GM12878 (cell line): ENCODE results near the gene GCNT3. TPM values are rescaled to one million over a fixed set of nuclear protein-coding genes. Genes with fewer than 3 reads are reported as not detected.

Source experiments
- BMI1 ChIP-seq: fragments of 450-650 bp; IDR thresholded peaks from 2 replicates; pipeline ENCODE4 v1.6.1; 2016; ENCODE audit warnings: mild to moderate bottlenecking, moderate library complexity, borderline replicate concordance
- CHD4 ChIP-seq: fragments of 200-600 bp; sonication (generic); IDR thresholded peaks from 2 replicates; pipeline ENCODE4 v1.6.1; 2016; ENCODE audit warnings: mild to moderate bottlenecking
- CREB1 ChIP-seq: IDR thresholded peaks from 2 replicates; pipeline ENCODE4 v1.6.1; 2012; ENCODE audit warnings: low read depth, mild to moderate bottlenecking, inconsistent platforms
- CUX1 ChIP-seq: IDR thresholded peaks from 2 replicates; pipeline ENCODE4 v1.6.1; 2012; ENCODE audit warnings: improper control_type of control experiment, low read depth, low read length; ENCODE audit not compliant: insufficient replicate concordance
- HDAC6 ChIP-seq: fragments of 200-600 bp; sonication (generic); IDR thresholded peaks from one replicate; pipeline ENCODE4 v1.8.0; 2017; ENCODE audit warnings: antibody characterized with exemption; ENCODE audit not compliant: unreplicated experiment
- KAT2A ChIP-seq: conservative IDR thresholded peaks from 2 replicates; pipeline ENCODE4 v1.6.1; 2011; ENCODE audit warnings: low read depth, low read length; ENCODE audit not compliant: control insufficient read depth
- MTA3 ChIP-seq: IDR thresholded peaks from 2 replicates; pipeline ENCODE4 v1.6.1; 2012; ENCODE audit warnings: low read length, inconsistent platforms, borderline replicate concordance
- NFXL1 ChIP-seq: fragments of 450-650 bp; IDR thresholded peaks from 2 replicates; pipeline ENCODE4 v1.6.1; 2017; ENCODE audit warnings: antibody characterized with exemption, mild to moderate bottlenecking, borderline replicate concordance
- POU2F2 ChIP-seq: IDR thresholded peaks from 3 replicates; pipeline ENCODE4 v1.6.1; 2011; ENCODE audit warnings: low read depth, mild to moderate bottlenecking, low read length, borderline replicate concordance
- RB1 ChIP-seq: fragments of 450-650 bp; formaldehyde crosslinking; IDR thresholded peaks from 2 replicates; pipeline ENCODE4 v1.6.1; 2017; ENCODE audit warnings: mild to moderate bottlenecking, borderline replicate concordance
- SMAD1 ChIP-seq: fragments of 450-650 bp; IDR thresholded peaks from 2 replicates; pipeline ENCODE4 v1.6.1; 2018; ENCODE audit warnings: mild to moderate bottlenecking, low read depth; ENCODE audit not compliant: partially characterized antibody
- TARDBP ChIP-seq: IDR thresholded peaks from 2 replicates; pipeline ENCODE4 v1.6.1; 2016; ENCODE audit warnings: borderline replicate concordance
- ZNF24 ChIP-seq: fragments of 450-650 bp; IDR thresholded peaks from 2 replicates; pipeline ENCODE4 v1.6.1; 2017; ENCODE audit warnings: antibody characterized with exemption, mild to moderate bottlenecking
- ZNF384 ChIP-seq: IDR thresholded peaks from 2 replicates; pipeline ENCODE4 v1.6.1; 2012; ENCODE audit warnings: low read depth, mild to moderate bottlenecking, low read length, improper control_type of control experiment, borderline replicate concordance
- ZNF687 ChIP-seq: fragments of 450-650 bp; IDR thresholded peaks from 2 replicates; pipeline ENCODE4 v1.6.1; 2017; ENCODE audit warnings: mild to moderate bottlenecking, moderate library complexity
- ZSCAN29 ChIP-seq: fragments of 450-650 bp; IDR thresholded peaks from 2 replicates; pipeline ENCODE4 v1.6.1; 2017; ENCODE audit warnings: mild to moderate bottlenecking, moderate library complexity
- polyA plus RNA-seq, 11 experiments: library from polyadenylated mRNA; depleted of rRNA in 4 of 11; unstranded in 6 of 11; stranded (reverse) in 5 of 11; fragments of >200 nt; fragmentation: Nextera tagmentation in 4 of 11; fragmentation: Illumina TruSeq in 1 of 11; extraction: Ambion mirVana in 4 of 11; extraction: Trizol in 1 of 11; gene quantifications; 1 replicate in 1 of 11; 2 replicates in 10 of 11; pipeline versions ENCODE4 v1.2.1 to v1.2.3, GENCODE V29; 2011 to 2016; ENCODE audit warnings: inconsistent platforms in 2 of 11, missing spikeins in 2 of 11, low read depth in 1 of 11
- total RNA-seq, 4 experiments: library from RNA; depleted of rRNA in 3 of 4; stranded (reverse); fragments of >200 nt in 3 of 4; fragmentation: Illumina TruSeq in 1 of 4; extraction: Trizol in 1 of 4; gene quantifications; 2 replicates each; pipeline versions ENCODE4 v1.2.1 to v1.2.3, GENCODE V29; 2013 to 2021
- TF ChIP-seq, protein P1 (sequence below), 3 experiments: IDR thresholded peaks in 2 of 3; conservative IDR thresholded peaks in 1 of 3; 2 replicates each; pipeline ENCODE4 v1.5.1; 2011; ENCODE audit warnings: low read depth in 3 of 3, low read length in 3 of 3, mild to moderate bottlenecking in 3 of 3, control low read depth in 2 of 3, moderate library complexity in 2 of 3, inconsistent platforms in 1 of 3, mixed read lengths in 1 of 3; ENCODE audit not compliant: control insufficient read depth in 2 of 3, insufficient read depth in 1 of 3; ENCODE audit errors: extremely low read depth in 1 of 3
- TF ChIP-seq, protein P2 (sequence below): IDR thresholded peaks from 2 replicates; pipeline ENCODE4 v1.6.1; 2011; ENCODE audit warnings: low read depth, mild to moderate bottlenecking, low read length, moderate library complexity, borderline replicate concordance; ENCODE audit errors: extremely low read depth

GCNT3 gene
- total and polyA plus RNA-seq, 10 of the 15 experiments (the other 5 are each of a cell fraction or from before 2014, with no cell fraction given), result 0.03 to 0.53 (median 0.25) TPM; not detected in 2

DNA sequence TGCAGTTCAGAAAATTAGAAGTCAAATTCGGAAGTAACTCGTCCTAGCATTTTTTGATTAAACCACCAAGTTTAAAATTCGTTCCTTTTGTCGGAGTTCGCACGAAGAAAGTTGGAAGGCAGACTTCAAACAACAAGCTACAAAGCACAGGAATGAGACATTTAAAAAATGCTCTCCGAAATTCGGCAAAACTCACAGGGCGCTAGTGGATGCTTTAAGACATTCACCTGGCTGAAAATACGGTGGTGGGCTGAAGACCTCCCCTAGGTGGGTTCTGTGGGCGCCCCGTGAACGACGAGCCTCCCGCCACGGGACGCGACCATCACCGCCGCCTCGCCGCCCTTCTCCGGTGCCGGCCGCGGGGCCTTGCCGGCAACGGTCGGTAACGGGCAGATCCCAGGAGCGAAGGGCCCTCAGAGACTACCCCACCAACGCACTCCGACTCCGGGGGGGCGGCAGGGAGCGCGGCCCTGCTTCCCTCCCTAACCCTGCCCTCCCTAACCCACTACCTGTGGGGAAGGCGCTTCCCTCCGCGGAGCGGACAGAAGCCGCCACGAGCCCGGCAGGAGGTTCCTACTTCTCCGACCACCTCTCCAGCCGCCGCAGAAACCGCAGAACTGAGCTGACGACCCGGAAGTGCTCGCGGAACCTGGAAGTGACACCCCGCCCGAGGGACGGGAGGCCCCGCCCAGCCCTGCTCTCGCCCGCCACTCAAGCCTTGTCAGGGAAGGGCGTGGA, 45.5 kb downstream of the GCNT3 start, which contains the start of gene GTF2A2 (continued):
- peak; percentile 84; the same call in 1 of the 2 replicates for TF ChIP-seq RB1
- TF ChIP-seq POU2F2, result peak; percentile 67; the same call in 2 of the 3 replicates
- no peak for TF ChIP-seq KAT2A
- no peak for TF ChIP-seq HDAC6
- no peak for TF ChIP-seq ZNF384
- no peak for TF ChIP-seq NFXL1
- TF ChIP-seq, protein P1, sequence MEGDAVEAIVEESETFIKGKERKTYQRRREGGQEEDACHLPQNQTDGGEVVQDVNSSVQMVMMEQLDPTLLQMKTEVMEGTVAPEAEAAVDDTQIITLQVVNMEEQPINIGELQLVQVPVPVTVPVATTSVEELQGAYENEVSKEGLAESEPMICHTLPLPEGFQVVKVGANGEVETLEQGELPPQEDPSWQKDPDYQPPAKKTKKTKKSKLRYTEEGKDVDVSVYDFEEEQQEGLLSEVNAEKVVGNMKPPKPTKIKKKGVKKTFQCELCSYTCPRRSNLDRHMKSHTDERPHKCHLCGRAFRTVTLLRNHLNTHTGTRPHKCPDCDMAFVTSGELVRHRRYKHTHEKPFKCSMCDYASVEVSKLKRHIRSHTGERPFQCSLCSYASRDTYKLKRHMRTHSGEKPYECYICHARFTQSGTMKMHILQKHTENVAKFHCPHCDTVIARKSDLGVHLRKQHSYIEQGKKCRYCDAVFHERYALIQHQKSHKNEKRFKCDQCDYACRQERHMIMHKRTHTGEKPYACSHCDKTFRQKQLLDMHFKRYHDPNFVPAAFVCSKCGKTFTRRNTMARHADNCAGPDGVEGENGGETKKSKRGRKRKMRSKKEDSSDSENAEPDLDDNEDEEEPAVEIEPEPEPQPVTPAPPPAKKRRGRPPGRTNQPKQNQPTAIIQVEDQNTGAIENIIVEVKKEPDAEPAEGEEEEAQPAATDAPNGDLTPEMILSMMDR (IDR thresholded peaks at IDR 0.05 in 2 of 3, conservative IDR thresholded peaks at IDR 0.05 in 1 of 3; ENCODE audit: control insufficient read depth in 2 of 3, extremely low read depth in 1 of 3, insufficient read depth in 1 of 3, low read depth in 3 of 3, low read length in 3 of 3), result no peak
- no peak for TF ChIP-seq CHD4
- no peak for TF ChIP-seq SMAD1
- TF ChIP-seq ZNF687, result peak; percentile 60; the same call in 1 of the 2 replicates
- peak; percentile 58; the same call in 1 of the 2 replicates for TF ChIP-seq CREB1
- TF ChIP-seq MTA3, result no peak
- TF ChIP-seq TARDBP, result no peak
- no peak for TF ChIP-seq ZSCAN29
- TF ChIP-seq, protein P2, sequence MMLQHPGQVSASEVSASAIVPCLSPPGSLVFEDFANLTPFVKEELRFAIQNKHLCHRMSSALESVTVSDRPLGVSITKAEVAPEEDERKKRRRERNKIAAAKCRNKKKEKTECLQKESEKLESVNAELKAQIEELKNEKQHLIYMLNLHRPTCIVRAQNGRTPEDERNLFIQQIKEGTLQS, result no peak
- TF ChIP-seq CUX1, result peak; percentile 17
- TF ChIP-seq BMI1, result no peak
- 0 out of 2 replicates have a peak, but pooled peaks have one; percentile 13 for TF ChIP-seq ZNF24
